ENCODE results near the gene NOX3.
"Not testable (repeated sequence)": the region's sequence is repeated elsewhere in the genome, so short reads cannot be mapped to it uniquely, and the experiment has no call there.

The NOX3 gene, protein sequence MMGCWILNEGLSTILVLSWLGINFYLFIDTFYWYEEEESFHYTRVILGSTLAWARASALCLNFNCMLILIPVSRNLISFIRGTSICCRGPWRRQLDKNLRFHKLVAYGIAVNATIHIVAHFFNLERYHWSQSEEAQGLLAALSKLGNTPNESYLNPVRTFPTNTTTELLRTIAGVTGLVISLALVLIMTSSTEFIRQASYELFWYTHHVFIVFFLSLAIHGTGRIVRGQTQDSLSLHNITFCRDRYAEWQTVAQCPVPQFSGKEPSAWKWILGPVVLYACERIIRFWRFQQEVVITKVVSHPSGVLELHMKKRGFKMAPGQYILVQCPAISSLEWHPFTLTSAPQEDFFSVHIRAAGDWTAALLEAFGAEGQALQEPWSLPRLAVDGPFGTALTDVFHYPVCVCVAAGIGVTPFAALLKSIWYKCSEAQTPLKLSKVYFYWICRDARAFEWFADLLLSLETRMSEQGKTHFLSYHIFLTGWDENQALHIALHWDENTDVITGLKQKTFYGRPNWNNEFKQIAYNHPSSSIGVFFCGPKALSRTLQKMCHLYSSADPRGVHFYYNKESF

DNA sequence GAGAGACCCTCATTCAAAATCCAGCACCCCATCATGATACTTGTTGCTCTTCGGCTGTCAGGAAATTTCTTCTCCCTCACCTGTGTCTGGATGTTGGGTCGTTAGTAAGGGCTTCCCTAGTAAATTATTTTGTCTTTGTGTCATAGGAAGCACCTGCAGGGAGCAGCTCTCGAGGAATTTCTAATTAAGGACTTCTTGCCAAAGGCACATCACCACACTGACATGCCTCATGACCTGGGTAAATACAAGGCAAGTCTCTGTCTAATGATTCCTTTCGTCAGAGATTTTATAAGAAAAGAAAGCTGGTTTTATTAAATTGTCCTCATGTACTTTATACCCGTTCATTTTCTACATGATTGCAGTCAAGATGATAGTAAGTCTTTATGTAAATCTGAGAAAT is at the start of gene NOX3:
TSS of gene NOX3 (minus strand) at position 74 of the 400 bp plus-strand sequence. CDS start at position 35, 39 bp downstream.
- DNase-seq (ENCODE audit: low read depth, low spot score) = no peak

DNA sequence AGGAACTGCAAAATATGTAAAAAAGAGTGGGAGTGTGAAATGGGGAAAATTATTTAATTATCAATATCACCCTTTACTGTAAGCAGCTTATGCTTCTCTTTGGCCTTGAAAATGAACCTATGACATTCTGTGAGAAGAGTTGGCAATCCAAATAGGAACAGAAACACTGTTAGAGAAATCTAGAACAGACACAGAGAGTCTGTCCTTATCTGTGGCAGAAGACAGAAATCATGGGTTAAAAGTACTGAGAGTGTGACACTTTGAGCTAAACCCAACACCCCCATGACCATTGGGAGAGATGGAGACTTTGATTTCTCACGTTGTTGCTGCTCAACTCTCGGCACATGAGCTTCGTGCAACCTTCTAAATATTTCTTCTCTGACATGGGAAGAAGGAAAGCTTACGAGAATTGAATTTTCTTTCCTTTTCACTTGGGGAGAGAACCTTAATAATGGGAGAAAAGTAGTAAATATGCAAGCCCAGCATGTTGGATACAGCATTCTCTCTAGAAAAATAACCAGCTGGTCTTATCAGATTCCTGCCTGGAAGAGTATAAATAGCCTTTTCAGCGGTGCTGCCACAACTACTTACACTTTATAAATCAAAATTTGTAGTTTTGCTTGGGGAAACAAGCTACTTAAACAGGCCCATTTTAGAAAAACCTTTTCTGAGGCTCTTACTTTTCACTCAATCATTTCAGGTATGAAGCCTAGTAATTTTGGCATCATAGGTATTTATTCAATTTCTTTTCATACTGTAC is 49.4 kb upstream of the NOX3 start:
- DNase-seq (ENCODE audit: low read depth, low spot score) = no peak

DNA sequence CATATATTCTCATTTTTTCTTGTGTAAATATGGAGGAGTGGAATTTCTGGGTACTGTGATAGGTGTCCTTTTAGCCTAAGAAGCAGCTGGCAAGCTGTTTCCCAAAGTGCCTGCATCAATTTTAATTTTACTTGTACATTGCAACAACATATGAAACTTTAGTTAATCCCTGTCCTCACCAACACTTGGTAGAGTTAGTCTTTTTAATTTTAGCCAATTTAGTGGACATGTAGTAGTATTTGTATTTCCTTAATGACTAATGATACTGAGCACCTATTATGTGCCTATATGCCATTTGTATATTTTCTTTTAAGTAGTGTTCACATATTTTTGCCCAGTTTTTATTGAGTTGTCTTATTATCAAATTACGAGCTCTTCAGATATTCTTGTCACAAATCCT is 46.8 kb upstream of the NOX3 start:
- DNase-seq (ENCODE audit: low read depth, low spot score) = no peak

DNA sequence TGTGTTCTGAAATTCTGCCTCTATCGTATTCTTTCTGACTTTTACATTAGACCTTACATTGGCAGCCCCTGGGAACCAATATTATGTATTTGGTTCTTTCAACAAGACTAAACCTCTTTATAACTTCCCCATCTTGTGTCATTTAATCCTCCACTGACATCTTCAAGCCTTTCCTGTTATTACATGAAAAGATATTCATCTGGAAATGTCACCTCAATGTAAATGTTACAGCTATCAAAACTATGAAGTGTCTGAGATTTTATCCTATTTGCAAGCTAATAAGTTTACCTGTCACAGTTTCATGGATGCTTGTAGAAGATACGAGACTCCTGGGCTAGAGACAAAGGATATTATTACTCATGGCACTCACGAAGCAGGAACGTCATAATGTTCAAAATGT is 43.9 kb upstream of the NOX3 start:
- no peak for DNase-seq (ENCODE audit: low read depth, low spot score)

DNA sequence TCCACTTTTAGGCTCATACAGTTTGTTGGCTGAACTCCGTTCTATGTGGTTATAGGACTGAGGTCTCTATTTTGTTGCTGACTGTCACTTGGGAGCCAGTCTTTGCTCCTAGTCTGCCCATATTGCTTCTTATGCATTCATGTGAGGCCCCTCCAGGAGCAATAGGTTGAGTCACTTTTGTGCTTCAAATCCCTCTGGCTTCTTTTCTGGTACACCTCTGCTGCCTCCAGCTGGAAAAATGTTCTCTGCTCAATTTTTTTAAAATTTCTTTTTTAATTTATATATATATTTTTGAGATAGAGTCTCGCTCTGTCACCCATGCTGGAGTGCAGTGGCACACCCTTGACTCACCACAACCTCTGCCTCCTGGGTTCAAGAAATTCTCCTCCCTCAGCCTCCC is 42.7 kb upstream of the NOX3 start:
- no peak for DNase-seq (ENCODE audit: low read depth, low spot score)

DNA sequence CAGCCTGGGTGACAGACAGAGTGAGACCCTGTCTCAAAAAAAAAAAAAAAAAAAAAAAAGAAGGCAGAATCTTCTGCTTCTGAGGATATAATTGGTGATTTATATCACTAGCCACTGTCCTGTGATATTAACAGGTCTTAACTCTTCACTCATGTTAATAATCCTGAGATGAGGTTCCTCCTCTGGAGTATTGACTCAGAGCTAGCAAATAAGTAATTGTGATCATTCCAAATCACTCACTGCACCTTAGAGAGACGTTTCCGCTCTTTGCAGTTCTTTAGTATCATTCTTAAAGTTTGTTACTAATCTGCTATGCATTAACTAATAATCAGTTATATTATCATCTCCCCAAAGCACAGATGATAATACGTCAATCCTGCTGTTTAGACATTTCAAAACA is 41.6 kb upstream of the NOX3 start:
- no peak for DNase-seq (ENCODE audit: low read depth, low spot score)

DNA sequence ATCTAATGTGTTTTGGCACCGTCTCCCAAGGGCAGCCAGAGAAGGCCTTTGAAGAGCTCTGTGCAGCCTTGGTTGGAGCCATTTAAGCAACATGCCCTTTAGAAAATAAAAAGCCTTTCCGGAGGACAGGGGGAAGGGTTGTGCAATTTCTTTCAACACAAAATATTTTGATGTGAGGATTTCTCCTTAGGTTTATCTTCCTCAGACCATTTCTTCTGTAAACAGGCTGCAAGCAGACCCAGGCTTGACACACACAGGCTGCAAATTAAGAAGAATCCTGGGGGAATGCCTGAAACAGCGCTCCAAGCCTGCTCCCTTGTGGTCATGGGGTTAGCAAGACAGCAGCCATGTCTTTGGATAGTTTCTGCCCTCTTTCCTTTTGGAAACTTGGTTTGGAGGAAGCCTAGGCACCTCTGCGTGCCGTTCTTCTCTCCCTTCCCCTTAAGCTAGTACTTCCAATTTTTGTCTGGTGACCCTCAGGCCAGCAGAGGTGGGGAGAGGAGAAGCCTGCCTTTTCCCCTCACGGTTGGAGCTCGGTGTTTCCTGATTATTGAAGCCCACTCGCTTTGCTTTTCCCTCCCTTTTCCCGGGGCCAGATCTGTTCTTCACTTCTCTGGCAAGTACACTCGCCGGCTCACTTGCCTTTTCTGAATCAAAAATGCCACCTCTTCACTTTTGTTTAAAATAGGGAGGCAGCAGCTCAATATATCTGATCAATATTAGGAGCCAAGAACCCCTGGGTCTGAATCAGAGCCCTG is 39.6 kb upstream of the NOX3 start:
- DNase-seq (ENCODE audit: low read depth, low spot score) = peak; percentile 57

DNA sequence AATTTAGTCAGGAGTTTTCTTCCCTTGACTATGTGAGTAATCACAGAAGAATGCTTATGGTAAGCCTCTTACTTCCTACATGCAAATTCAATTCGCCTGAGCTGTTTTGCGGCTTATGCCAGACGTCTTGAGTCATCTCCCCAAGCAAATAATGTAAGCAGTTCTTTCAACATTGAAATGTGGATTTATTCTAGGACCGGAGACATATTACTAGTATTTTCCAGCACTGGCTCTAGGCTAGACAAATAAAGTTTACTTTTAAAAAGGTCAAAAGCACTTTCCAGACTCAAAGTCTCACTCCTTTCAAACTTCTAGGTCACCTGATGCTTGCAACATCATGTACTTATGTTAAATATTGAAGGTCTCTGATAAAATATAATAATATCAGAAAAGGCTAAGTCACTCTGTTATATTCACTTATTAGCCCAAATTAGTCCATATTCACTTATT is 38.1 kb upstream of the NOX3 start:
- peak; percentile 90 for DNase-seq (ENCODE audit: low read depth, low spot score)

DNA sequence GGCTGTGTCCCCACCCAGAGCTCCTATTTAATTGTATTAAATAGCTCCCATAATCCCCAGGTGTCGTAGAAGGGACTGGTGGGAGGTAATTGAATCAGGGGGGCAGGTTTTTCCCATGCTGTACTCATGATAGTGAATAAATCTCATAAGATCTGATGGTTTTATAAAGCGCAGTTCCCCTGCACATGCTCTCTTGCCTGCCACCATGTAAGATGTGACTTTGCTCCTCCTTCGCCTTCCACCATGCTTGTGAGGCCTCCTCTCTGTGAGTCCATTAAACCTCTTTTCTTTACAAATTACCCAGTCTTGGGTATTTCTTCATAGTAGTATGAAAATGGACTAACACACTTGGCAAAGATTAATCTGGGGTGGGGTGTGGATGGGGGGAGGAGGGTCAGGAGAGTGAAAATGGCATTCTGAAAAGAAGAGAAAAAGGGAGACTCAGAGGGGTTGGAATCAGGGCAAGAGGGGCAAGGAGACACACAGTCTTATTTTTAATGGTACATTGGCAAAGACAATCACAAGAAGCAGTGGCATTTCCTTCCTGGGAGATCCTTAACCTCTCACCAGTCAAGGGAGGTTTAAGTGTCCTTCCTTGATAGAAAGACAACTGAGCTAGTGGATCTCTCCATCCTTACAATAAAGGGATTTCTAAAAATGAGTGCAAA is 37.5 kb upstream of the NOX3 start:
- no peak for DNase-seq (ENCODE audit: low read depth, low spot score)

DNA sequence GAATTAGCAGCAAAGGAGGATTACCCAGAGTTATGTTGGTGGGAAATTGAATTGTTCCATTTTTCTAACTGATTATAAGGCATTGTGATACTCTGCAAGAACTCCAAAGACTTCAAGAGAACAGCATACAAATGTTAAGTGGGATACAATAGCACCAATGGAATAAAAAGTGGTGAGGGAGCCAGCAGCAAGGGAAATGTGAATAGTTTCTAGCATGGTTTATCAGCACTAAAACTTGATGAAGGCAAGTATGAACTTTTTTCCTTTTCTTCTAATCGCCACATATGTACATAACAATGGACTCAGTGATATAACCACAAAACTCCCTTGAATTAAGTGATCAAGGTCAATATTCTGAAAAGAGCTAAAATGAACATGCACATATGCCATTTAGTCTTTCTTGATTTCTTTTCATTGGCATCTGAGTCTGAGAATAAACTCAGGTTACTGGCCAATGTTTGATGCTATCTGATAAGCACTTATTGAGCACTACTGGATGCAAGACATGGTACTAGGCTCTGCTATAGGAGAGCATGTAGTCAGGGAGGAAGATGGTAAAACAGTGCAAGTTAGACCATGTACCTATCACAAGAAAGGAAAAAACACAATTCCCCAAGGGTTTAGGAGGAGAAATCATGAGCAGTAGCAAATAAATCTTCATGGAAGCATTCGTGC is 36.6 kb upstream of the NOX3 start:
- DNase-seq (ENCODE audit: low read depth, low spot score) = no peak

DNA sequence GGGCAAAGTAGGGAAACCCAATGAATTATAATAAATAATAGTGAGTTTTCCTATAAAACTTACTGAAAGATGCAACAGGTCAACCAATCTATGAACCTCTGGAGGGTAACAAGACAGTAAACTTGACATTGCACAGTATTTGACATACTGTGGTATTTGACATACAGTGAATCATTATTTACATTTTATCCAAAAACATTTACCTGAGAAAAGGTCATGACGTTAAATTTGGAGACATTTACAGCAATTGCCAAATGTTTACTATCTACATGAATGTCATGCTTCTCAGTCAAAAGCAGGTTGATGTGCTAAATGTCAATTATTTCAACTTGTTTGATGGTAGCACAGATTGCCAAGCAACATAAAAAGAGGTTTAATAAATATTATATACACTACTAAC is 35.8 kb upstream of the NOX3 start:
- DNase-seq (ENCODE audit: low read depth, low spot score) = no peak

DNA sequence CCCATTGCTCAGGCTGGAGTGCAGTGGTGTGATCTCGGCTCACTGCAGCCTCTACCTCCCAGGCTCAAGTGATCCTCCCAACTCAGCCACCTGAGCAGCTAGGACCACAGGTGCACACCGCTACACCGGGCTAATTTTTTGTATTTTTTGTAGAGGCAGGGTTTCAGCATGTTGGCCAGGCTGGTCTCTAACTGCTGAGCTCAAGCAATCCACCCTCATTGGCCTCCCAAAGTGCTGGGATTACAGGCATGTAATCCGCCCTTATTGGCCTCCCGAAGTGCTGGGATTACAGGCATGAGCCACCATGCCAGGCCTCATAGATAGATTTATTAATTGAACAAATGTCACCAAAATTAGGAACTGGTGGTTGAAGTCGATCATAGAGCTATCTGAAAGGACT is 32.6 kb upstream of the NOX3 start:
- not testable (repeated sequence) for DNase-seq (ENCODE audit: low read depth, low spot score)

DNA sequence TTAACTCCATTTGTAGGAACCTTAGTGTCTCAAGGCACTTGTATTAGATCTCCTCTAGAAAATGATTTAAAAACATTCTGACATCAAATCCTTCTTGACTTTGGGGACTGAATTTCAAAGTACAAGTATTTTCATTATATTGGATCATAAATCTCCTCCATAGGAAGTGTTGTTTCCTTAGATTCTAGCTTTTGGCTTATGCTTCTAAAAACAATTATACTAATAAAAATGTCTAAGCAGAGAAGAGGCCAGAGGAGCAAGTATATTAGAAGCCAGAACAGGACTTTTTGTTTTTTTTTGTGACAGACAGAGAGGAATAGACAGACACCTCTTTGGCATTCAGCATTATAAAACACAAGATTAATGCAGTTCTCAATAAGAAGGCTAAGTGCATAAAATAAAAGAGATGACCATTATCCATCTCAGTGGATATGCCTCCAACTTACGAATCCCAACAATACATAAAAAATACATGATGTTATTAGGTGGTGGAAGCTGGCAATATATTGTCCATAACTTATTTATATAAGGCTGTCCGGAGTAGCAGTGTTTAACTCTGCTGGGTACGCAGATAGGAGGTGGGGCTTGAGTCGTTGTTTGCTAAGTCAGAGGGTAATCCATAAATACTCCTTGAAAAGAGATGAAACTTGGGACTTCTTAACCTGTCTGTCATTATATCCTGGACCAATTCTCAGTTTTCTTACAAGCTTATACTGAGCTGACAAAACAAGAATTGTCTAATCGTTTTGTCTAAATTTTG is 31.9 kb upstream of the NOX3 start:
- DNase-seq (ENCODE audit: low read depth, low spot score) = no peak

DNA sequence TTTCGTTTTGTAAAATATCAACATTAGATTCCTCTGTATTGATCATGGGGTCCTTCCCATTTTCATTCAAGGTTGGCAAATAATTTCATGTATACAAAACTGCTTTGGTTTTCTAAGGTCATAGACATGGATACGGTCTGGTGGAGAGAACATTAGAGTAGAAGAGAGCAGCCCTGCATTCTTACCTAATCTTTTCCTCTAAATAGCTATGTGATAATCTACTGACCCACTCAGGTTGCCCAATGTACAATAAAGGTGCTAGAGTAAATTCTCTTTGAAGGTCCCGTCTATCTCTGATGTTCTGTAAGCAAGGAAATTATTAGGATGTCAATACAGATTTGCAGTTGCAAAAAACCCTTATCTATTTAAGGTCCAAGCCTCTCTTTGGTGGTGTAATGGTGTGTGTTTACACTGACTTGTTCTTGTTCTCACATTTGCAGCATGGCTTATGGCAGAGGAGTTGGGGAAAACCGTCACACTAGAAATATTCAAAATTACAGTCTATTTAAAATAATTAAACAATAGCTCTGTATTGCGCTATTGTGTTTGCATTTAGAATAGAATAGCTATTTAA is 31.2 kb upstream of the NOX3 start:
- no peak for DNase-seq (ENCODE audit: low read depth, low spot score)

DNA sequence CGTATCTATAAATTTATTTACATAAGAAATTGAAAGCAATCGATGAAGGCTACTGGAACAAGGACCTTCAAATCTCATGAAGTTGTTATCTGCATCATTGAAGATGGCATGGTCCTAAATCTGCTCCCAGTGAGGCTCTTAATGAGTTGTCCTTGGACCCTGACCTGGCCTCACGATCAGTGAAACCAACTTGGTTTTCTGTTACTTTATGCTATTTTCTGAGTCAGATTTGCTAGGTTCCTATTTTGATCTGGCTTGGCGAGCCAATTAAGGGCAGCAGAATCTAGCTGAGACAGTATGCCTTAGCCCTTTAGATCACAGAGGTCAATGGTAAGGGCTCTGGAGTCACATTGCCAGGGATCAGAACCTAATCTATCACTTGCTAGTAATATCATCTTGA is 30.1 kb upstream of the NOX3 start:
- no peak for DNase-seq (ENCODE audit: low read depth, low spot score)

DNA sequence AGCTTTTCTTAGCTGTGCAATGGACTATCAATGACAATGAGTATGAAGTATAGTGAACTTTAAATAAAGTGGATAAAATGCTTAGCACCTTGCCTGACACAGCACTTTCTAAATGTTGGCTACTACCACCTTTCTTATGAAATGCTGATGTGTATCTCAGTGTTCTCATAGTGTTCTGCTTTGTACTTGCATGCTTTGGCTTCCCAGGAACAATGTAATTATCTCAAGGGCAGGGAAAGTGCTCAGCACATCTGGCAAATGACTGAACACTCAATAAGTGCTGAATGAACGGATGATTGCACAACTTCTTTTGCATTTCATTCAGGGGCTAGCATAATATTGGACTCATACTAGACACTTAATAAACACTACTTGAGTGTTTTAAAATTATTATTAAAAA is 28.2 kb upstream of the NOX3 start:
- no peak for DNase-seq (ENCODE audit: low read depth, low spot score)

DNA sequence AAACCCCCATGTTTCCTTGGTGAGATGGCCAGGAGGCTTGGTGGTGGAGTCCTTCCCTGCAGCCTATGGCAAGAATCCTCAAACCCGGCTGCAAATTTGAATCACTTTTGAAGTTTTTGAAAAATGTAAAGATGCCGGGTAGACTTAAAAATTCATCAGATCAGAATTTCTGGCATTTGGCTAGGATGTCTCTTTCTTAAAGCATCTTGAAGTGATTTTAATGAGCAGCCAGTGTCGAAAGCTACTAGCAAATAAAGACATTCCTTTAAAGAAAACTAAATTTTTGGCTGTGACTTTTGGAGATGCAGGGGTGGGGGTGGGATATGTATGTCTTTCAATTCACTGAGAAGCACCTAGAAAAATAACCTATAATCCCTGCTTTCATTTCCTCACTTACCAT is 25.6 kb upstream of the NOX3 start:
- no peak for DNase-seq (ENCODE audit: low read depth, low spot score)

DNA sequence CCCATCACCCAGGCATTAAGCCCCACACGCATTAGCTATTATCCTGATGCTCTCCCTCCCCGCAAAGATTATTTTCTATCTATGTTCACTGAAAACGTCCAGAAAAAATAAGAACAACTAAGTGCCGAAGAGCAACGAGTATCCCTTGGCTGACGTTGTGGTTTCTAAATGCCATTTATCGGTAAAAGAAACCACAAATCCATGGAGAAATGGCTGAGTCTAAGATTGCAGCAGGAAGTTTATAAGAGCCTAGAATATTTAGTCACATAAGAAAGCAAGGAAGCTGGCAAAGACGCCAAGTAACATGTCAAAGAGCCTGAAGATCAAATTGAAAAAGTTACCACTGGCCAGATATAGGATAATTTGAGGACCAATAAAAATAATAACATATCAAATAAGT is 18.1 kb upstream of the NOX3 start:
- no peak for DNase-seq (ENCODE audit: low read depth, low spot score)

DNA sequence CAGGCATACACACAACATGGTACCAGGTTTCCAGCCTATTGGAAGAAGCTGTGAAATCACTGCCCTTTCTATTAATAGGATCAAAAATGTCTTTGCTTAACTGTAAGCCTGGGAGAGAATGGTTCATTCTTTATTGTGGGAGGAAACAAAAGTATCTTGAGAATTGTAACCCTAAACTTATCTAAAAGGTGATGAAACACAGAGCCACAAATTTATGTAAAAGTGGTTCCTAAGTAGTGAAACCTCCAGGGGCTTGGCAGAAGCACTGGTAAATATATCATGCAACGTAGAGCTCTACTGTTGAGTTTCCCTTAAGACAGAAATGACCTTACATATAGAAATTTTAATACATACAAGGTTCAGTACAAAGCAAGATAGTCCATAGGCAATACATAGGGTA is 17.2 kb upstream of the NOX3 start:
- no peak for DNase-seq (ENCODE audit: low read depth, low spot score)

All from smooth muscle cell of the brain vasculature (primary cell).